OCI-LY1 (cell line): ENCODE measurements around the gene EPHA5.

Source experiments
- H2AFZ ChIP-seq: fragments of 200-600 bp; sonication (generic), shearing (Covaris generic); 2 replicates; pipeline ENCODE4 v1.6.0; 2014; ENCODE audit warnings: antibody characterized with exemption, mild to moderate bottlenecking, low read length
- H3F3A ChIP-seq: fragments of 200-600 bp; sonication (generic), shearing (Covaris generic); 2 replicates; pipeline ENCODE4 v1.6.0; 2014; ENCODE audit warnings: mild to moderate bottlenecking, antibody characterized with exemption, low read length, moderate library complexity; ENCODE audit not compliant: insufficient read depth
- H3K27ac ChIP-seq: fragments of 200-600 bp; sonication (generic); 2 replicates; pipeline ENCODE4 v1.5.1; 2014; ENCODE audit warnings: low read length, mixed run types, mild to moderate bottlenecking, low read depth; ENCODE audit not compliant: poor library complexity, severe bottlenecking
- H3K27me3 ChIP-seq: fragments of 200-600 bp; sonication (generic); 2 replicates; pipeline ENCODE4 v1.6.0; 2014; ENCODE audit warnings: antibody characterized with exemption, mild to moderate bottlenecking, low read length, moderate library complexity; ENCODE audit not compliant: insufficient read depth
- H3K36me3 ChIP-seq: fragments of 200-600 bp; sonication (generic); 2 replicates; pipeline ENCODE4 v1.6.1; 2014; ENCODE audit warnings: mild to moderate bottlenecking, antibody characterized with exemption, low read length, moderate library complexity, mixed read lengths; ENCODE audit not compliant: insufficient read depth
- H3K4me1 ChIP-seq: fragments of 200-600 bp; sonication (generic); 2 replicates; pipeline ENCODE4 v1.5.1; 2014; ENCODE audit warnings: mild to moderate bottlenecking, low read length, moderate library complexity; ENCODE audit not compliant: insufficient read depth, severe bottlenecking
- H3K4me2 ChIP-seq: fragments of 200-600 bp; sonication (generic), shearing (Covaris generic); 2 replicates; pipeline ENCODE4 v1.6.1; 2014; ENCODE audit warnings: low read length
- H3K4me3 ChIP-seq: fragments of 200-600 bp; sonication (generic); 2 replicates; pipeline ENCODE4 v1.5.1; 2014; ENCODE audit warnings: low read length, low read depth, mild to moderate bottlenecking, mixed read lengths; ENCODE audit not compliant: poor library complexity, severe bottlenecking
- H3K79me2 ChIP-seq: fragments of 200-600 bp; shearing (Covaris generic); 2 replicates; pipeline ENCODE4 v1.6.1; 2016; ENCODE audit warnings: mixed run types, low read length, mixed read lengths; ENCODE audit not compliant: insufficient read depth
- H3K9ac ChIP-seq: fragments of 200-600 bp; sonication (generic), shearing (Covaris generic); 2 replicates; pipeline ENCODE4 v1.6.1; 2014; ENCODE audit warnings: mild to moderate bottlenecking, low read length, mixed read lengths
- H3K9me2 ChIP-seq: fragments of 200-600 bp; sonication (generic), shearing (Covaris generic); 2 replicates; pipeline ENCODE4 v1.6.1; 2014; ENCODE audit warnings: low read depth, mild to moderate bottlenecking, low read length, mixed read lengths
- H3K9me3 ChIP-seq: fragments of 200-600 bp; shearing (Covaris generic); 2 replicates; pipeline ENCODE4 v1.6.1; 2014; ENCODE audit warnings: low read length, mixed read lengths
- H4K20me1 ChIP-seq: fragments of 200-600 bp; sonication (generic), shearing (Covaris generic); 2 replicates; pipeline ENCODE4 v1.6.0; 2016; ENCODE audit warnings: mild to moderate bottlenecking, low read length; ENCODE audit not compliant: insufficient read depth
- EZH2 ChIP-seq: fragments of 200-600 bp; sonication (generic), shearing (Covaris generic); IDR thresholded peaks from 2 replicates; pipeline ENCODE4 v1.8.0; 2017; ENCODE audit warnings: borderline replicate concordance, mixed run types, mild to moderate bottlenecking, antibody characterized with exemption, low read length, moderate library complexity, mixed read lengths
- TF ChIP-seq, protein P1 (sequence below): fragments of 200-600 bp; sonication (generic), shearing (Covaris generic); IDR thresholded peaks from 2 replicates; pipeline ENCODE4 v1.5.1; 2017; ENCODE audit warnings: mild to moderate bottlenecking, antibody characterized with exemption, low read length, moderate library complexity, mixed read lengths

EPHA5 gene

DNA sequence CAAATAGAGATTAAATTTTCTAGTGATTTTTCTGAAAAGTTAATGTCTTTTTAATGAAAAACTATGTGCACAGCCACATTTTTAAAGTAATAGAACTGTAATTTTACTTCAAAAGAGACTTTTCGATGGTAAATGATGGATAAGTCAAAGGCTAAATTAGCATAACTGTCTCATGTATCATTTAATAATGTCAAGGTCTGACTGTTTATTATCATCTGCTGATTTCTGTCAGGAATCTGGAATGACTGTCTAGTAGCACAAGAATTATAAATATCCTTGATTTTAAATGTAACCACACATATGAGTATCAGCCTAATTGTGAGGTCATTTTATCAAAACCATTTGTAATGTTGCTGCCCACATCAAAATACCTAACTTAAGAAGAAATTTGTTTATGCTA is 333.8 kb downstream of the EPHA5 start:
- no peaks in the 10 kb centered on the region for H3K9me3 ChIP-seq
- no peaks in the 10 kb centered on the region for H3K79me2 ChIP-seq
- H2AFZ ChIP-seq: no peak overlapping the region
- TF ChIP-seq EZH2: no peak
- TF ChIP-seq, protein P1, sequence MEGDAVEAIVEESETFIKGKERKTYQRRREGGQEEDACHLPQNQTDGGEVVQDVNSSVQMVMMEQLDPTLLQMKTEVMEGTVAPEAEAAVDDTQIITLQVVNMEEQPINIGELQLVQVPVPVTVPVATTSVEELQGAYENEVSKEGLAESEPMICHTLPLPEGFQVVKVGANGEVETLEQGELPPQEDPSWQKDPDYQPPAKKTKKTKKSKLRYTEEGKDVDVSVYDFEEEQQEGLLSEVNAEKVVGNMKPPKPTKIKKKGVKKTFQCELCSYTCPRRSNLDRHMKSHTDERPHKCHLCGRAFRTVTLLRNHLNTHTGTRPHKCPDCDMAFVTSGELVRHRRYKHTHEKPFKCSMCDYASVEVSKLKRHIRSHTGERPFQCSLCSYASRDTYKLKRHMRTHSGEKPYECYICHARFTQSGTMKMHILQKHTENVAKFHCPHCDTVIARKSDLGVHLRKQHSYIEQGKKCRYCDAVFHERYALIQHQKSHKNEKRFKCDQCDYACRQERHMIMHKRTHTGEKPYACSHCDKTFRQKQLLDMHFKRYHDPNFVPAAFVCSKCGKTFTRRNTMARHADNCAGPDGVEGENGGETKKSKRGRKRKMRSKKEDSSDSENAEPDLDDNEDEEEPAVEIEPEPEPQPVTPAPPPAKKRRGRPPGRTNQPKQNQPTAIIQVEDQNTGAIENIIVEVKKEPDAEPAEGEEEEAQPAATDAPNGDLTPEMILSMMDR: no peak
- no peaks in the 10 kb centered on the region for H3K27me3 ChIP-seq
- no peak overlapping the region for H3K4me3 ChIP-seq
- no peak overlapping the region for H3K9ac ChIP-seq
- no peaks in the 10 kb centered on the region for H3K36me3 ChIP-seq
- H3K4me2 ChIP-seq: no peak overlapping the region
- no peaks in the 10 kb centered on the region for H3F3A ChIP-seq
- H3K9me2 ChIP-seq: no peaks in the 10 kb centered on the region
- no peaks in the 10 kb centered on the region for H3K4me1 ChIP-seq
- no peaks in the 10 kb centered on the region for H4K20me1 ChIP-seq
- no peak overlapping the region for H3K27ac ChIP-seq

DNA sequence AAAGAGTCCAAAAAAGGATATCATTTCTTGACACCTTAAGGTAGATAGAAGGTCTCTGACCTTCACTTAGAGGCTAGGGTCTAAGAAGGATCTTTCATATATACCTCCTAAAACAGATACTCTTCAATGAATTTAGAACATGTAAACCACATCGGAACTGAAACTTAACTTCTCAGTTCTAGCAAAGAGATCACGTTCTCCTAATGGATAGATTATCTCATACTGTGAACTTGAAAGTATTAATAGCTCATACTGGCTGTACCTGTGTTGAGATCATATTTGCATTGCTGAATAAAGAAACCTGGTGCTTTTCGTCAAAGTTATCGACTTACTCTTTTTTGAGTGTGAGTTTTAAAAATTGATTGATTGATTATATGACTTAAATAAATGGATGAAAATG is 353.8 kb downstream of the EPHA5 start:
- H3K27ac ChIP-seq: no peak overlapping the region

DNA sequence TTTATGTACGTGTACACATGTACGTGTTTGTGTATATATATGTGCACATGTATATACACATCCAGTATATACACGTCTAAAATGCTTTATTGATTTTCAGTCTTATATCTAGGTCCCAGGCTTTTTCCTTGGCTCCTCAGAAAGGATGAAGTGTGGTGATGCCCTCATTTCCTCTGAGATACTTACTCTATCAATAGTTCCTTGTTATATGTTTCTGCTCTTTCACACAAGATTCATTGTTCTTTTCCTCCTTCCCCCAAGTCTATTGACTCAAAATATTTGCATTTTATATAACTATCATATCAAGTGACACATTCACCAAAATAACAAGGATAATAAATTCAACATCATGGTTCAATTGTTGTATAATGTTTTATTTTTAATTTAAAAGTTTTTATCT is 359.2 kb downstream of the EPHA5 start:
- Histone ChIP-seq H3K36me3 (no peaks in the 10 kb centered on the region), H2AFZ (no peak overlapping the region), H3K4me2 (no peak overlapping the region), H3K27ac (no peak overlapping the region), H3K79me2 (no peaks in the 10 kb centered on the region), H3K4me3 (no peak overlapping the region), H3F3A (no peaks in the 10 kb centered on the region), H4K20me1 (no peaks in the 10 kb centered on the region), H3K9ac (no peak overlapping the region), H3K4me1 (no peaks in the 10 kb centered on the region), H3K9me2 (no peaks in the 10 kb centered on the region), H3K27me3 (no peaks in the 10 kb centered on the region), H3K9me3 (no peaks in the 10 kb centered on the region)
- TF ChIP-seq EZH2: no peak
- TF ChIP-seq, protein P1: no peak

More for the DNA sequence above, 353.8 kb downstream of the EPHA5 start:
- Histone ChIP-seq H3K4me2 (no peak overlapping the region), H3K27me3 (no peaks in the 10 kb centered on the region), H3K9me2 (no peaks in the 10 kb centered on the region), H3K9me3 (no peaks in the 10 kb centered on the region), H3F3A (no peaks in the 10 kb centered on the region), H2AFZ (no peak overlapping the region), H3K4me3 (no peak overlapping the region), H3K79me2 (no peaks in the 10 kb centered on the region), H3K4me1 (no peaks in the 10 kb centered on the region), H3K36me3 (no peaks in the 10 kb centered on the region), H4K20me1 (no peaks in the 10 kb centered on the region), H3K9ac (no peak overlapping the region)
- TF ChIP-seq, protein P1: no peak
- no peak for TF ChIP-seq EZH2
